GM23338 (cell line): ENCODE measurements around the gene SNX9. TPM values are rescaled to one million over a fixed set of nuclear protein-coding genes. Genes with fewer than 3 reads are reported as not detected.

Experiments
- ATAC-seq: fragments of 200-7000 bp; cut with Tn5 transposase; 3 replicates; pipeline ENCODE4 v1.9.1; 2020
- DNase-seq: peaks from one replicate; pipeline ENCODE4 v3.0.0-alpha.2; 2015; ENCODE audit warnings: low spot score
- H2AFZ ChIP-seq: fragments of 200-600 bp; sonication (generic); 2 replicates; pipeline ENCODE4 v1.8.0; 2016; ENCODE audit warnings: antibody characterized with exemption, mild to moderate bottlenecking, moderate library complexity
- H3F3A ChIP-seq: fragments of 200-600 bp; sonication (generic); replicated peaks from 2 replicates; pipeline ENCODE4 v1.8.0; 2017; ENCODE audit warnings: antibody characterized with exemption, mixed run types, low read depth
- H3K27ac ChIP-seq: fragments of 200-600 bp; sonication (generic); 2 replicates; pipeline ENCODE4 v1.6.1; 2016; ENCODE audit warnings: low read depth
- H3K27me3 ChIP-seq: fragments of 200-600 bp; sonication (generic); 2 replicates; pipeline ENCODE4 v1.8.0; 2016; ENCODE audit warnings: mild to moderate bottlenecking, mixed run types, moderate library complexity; ENCODE audit not compliant: insufficient read depth
- H3K36me3 ChIP-seq: fragments of 200-600 bp; sonication (generic); 2 replicates; pipeline ENCODE4 v1.8.0; 2016; ENCODE audit warnings: mild to moderate bottlenecking; ENCODE audit not compliant: insufficient read depth
- H3K4me1 ChIP-seq: fragments of 200-600 bp; sonication (generic); 2 replicates; pipeline ENCODE4 v1.8.0; 2016; ENCODE audit warnings: mild to moderate bottlenecking, moderate library complexity; ENCODE audit not compliant: insufficient read depth
- H3K4me2 ChIP-seq: fragments of 200-600 bp; sonication (generic); 2 replicates; pipeline ENCODE4 v1.7.1; 2017; ENCODE audit warnings: mixed run types
- H3K4me3 ChIP-seq: fragments of 200-600 bp; sonication (generic); 2 replicates; pipeline ENCODE4 v1.6.1; 2016; ENCODE audit warnings: mixed run types
- H3K79me2 ChIP-seq: fragments of 200-600 bp; sonication (generic); replicated peaks from 2 replicates; pipeline ENCODE4 v1.8.0; 2017; ENCODE audit warnings: mild to moderate bottlenecking; ENCODE audit not compliant: insufficient read depth
- H3K9me2 ChIP-seq: fragments of 200-600 bp; sonication (generic); 2 replicates; pipeline ENCODE4 v1.8.0; 2017; ENCODE audit not compliant: insufficient read depth
- H4K20me1 ChIP-seq: fragments of 200-600 bp; sonication (generic); replicated peaks from 2 replicates; pipeline ENCODE4 v1.8.0; 2017; ENCODE audit warnings: mild to moderate bottlenecking; ENCODE audit not compliant: insufficient read depth
- H3K27ac Mint-ChIP-seq: 2 replicates; pipeline ENCODE4 v1.8.0; 2020; ENCODE audit warnings: inconsistent platforms, mild to moderate bottlenecking, moderate library complexity, mixed read lengths
- H3K27me3 Mint-ChIP-seq: 3 replicates; pipeline ENCODE4 v1.8.0; 2022; ENCODE audit warnings: low read depth, mild to moderate bottlenecking, moderate library complexity, mixed read lengths, inconsistent platforms; ENCODE audit not compliant: insufficient read depth, poor library complexity
- H3K36me3 Mint-ChIP-seq: 3 replicates; pipeline ENCODE4 v1.8.0; 2021; ENCODE audit warnings: low read depth, mild to moderate bottlenecking, inconsistent platforms, moderate library complexity, mixed read lengths
- H3K4me1 Mint-ChIP-seq: 3 replicates; pipeline ENCODE4 v1.8.0; 2020; ENCODE audit warnings: mild to moderate bottlenecking, inconsistent platforms, mixed read lengths
- H3K4me3 Mint-ChIP-seq: 3 replicates; pipeline ENCODE4 v1.8.0; 2021; ENCODE audit warnings: moderate library complexity, mild to moderate bottlenecking, inconsistent platforms, mixed read lengths
- H3K9me3 Mint-ChIP-seq: 3 replicates; pipeline ENCODE4 v1.8.0; 2020; ENCODE audit warnings: moderate library complexity, mild to moderate bottlenecking, inconsistent platforms, mixed read lengths
- CREB1 ChIP-seq: fragments of 250-450 bp; sonication (Bioruptor Pico); IDR thresholded peaks from 2 replicates; pipeline ENCODE4 v1.5.0; 2020; ENCODE audit warnings: low read depth, mild to moderate bottlenecking, moderate library complexity
- CTCF ChIP-seq, 2 experiments: fragments of 200-600 bp in 1 of 2; sonication (generic) in 1 of 2; conservative IDR thresholded peaks; 2 replicates each; pipeline versions ENCODE4 v1.5.1 to v1.6.1; 2016 to 2017; ENCODE audit warnings: antibody characterized with exemption in 2 of 2, low read depth in 2 of 2, mild to moderate bottlenecking in 2 of 2, moderate library complexity in 1 of 2
- ETS1 ChIP-seq: IDR thresholded peaks from 2 replicates; pipeline ENCODE4 v1.6.1; 2016; ENCODE audit warnings: antibody characterized with exemption
- EZH2 ChIP-seq: fragments of 200-600 bp; sonication (generic); IDR thresholded peaks from one replicate; pipeline ENCODE4 v1.8.0; 2017; ENCODE audit warnings: antibody characterized with exemption, mild to moderate bottlenecking, low read depth; ENCODE audit not compliant: unreplicated experiment
- EZH2phosphoT487 ChIP-seq: fragments of 200-600 bp; sonication (generic); IDR thresholded peaks from one replicate; pipeline ENCODE4 v1.8.1; 2018; ENCODE audit warnings: antibody characterized with exemption; ENCODE audit not compliant: unreplicated experiment
- JUNB ChIP-seq: IDR thresholded peaks from one replicate; pipeline ENCODE4 v1.6.1; 2016; ENCODE audit warnings: antibody characterized with exemption; ENCODE audit not compliant: unreplicated experiment
- NANOG ChIP-seq: IDR thresholded peaks from 2 replicates; pipeline ENCODE4 v1.6.1; 2016; ENCODE audit warnings: antibody characterized with exemption, borderline replicate concordance
- POLR2AphosphoS5 ChIP-seq: IDR thresholded peaks from 2 replicates; pipeline ENCODE4 v1.6.1; 2016; ENCODE audit warnings: antibody characterized with exemption, low read depth
- REST ChIP-seq: IDR thresholded peaks from one replicate; pipeline ENCODE4 v1.6.1; 2018; ENCODE audit warnings: antibody characterized with exemption; ENCODE audit not compliant: unreplicated experiment
- STAT1 ChIP-seq: IDR thresholded peaks from one replicate; pipeline ENCODE4 v1.6.1; 2016; ENCODE audit warnings: antibody characterized with exemption; ENCODE audit not compliant: unreplicated experiment
- ZNF114 ChIP-seq: fragments of 250-450 bp; sonication (Bioruptor Pico); IDR thresholded peaks from 2 replicates; pipeline ENCODE4 v1.5.0; 2020; ENCODE audit warnings: mild to moderate bottlenecking, moderate library complexity
- ZNF331 ChIP-seq: fragments of 250-450 bp; sonication (Bioruptor Pico); IDR thresholded peaks from 2 replicates; pipeline ENCODE4 v1.5.0; 2020; ENCODE audit warnings: low read depth, mild to moderate bottlenecking, moderate library complexity
- ZNF462 ChIP-seq: fragments of 250-450 bp; sonication (Bioruptor Pico); IDR thresholded peaks from 2 replicates; pipeline ENCODE4 v1.5.0; 2020; ENCODE audit warnings: mild to moderate bottlenecking, moderate library complexity
- polyA plus RNA-seq: library from polyadenylated mRNA; unstranded; fragments of >200 nt; fragmentation: Nextera tagmentation; extraction: Ambion mirVana; gene quantifications from 2 replicates; pipeline ENCODE4 v1.2.1, GENCODE V29; 2016
- total RNA-seq: library from RNA; depleted of rRNA; stranded (reverse); fragments of >200 nt; shearing (Covaris generic); gene quantifications from 2 replicates; pipeline ENCODE4 v1.2.3, GENCODE V29; 2014

SNX9 gene
- total and polyA plus RNA-seq, 2 experiments from 2014 or later: 18.4 to 23.3 TPM

GRCh38 chr6:157912326-157912725, 89.3 kb downstream of the SNX9 start:
- peak; percentile 29 for DNase-seq

More at GRCh38 chr6:157912326-157912725, 89.3 kb downstream of the SNX9 start:
- Mint-ChIP-seq H3K27ac (peak overlapping the region; percentile 23; the same call in 1 of the 2 replicates), H3K4me1 (peaks cover 36% of the 10 kb centered on the region), H3K9me3 (no peaks in the 10 kb centered on the region), H3K27me3 (peaks cover 4% of the 10 kb centered on the region), H3K4me3 (no peak overlapping the region), H3K36me3 (peaks cover 49% of the 10 kb centered on the region)
- Histone ChIP-seq H3K9me2 (no peaks in the 10 kb centered on the region), H2AFZ (no peak overlapping the region), H3K79me2 (no peaks in the 10 kb centered on the region), H4K20me1 (no peaks in the 10 kb centered on the region), H3K36me3 (peaks cover 10% of the 10 kb centered on the region; the same call in 1 of the 2 replicates), H3F3A (no peaks in the 10 kb centered on the region), H3K4me2 (no peak overlapping the region), H3K4me1 (no peaks in the 10 kb centered on the region; the same call in none of the 2 replicates), H3K27ac (peak overlapping the region; percentile 74; the same call in 1 of the 2 replicates), H3K4me3 (no peak overlapping the region), H3K27me3 (no peaks in the 10 kb centered on the region)
- peak; percentile 78 for ATAC-seq
- no peak for TF ChIP-seq JUNB
- TF ChIP-seq CREB1: no peak
- TF ChIP-seq ETS1: no peak
- no peak for TF ChIP-seq NANOG
- no peak for TF ChIP-seq EZH2phosphoT487
- no peak for TF ChIP-seq CTCF (conservative IDR thresholded peaks at IDR 0.05; ENCODE audit: low read depth in 2 of 2)
- TF ChIP-seq ZNF114 (CRISPR knock-in tag): no peak
- TF ChIP-seq REST: no peak
- TF ChIP-seq EZH2: no peak
- no peak for TF ChIP-seq POLR2AphosphoS5
- no peak for TF ChIP-seq STAT1
- no peak for TF ChIP-seq ZNF331 (CRISPR knock-in tag)
- no peak for TF ChIP-seq ZNF462 (CRISPR knock-in tag)
